Upper lobe of right lung (tissue), 1 donor: ENCODE measurements around the gene RBMS3. TPM values are rescaled to one million over a fixed set of nuclear protein-coding genes. Genes with fewer than 3 reads are reported as not detected.

Source experiments
- ATAC-seq: fragments of 200-7000 bp; cut with Tn5 transposase; one replicate; pipeline ENCODE4 v1.9.1; 2020; ENCODE audit warnings: mild to moderate bottlenecking, moderate library complexity
- DNase-seq: peaks from one replicate; pipeline ENCODE4 v3.0.0-alpha.2; 2020
- H3K27ac ChIP-seq: fragments of 200-600 bp; one replicate; pipeline ENCODE4 v1.8.0; 2022
- H3K27me3 ChIP-seq: fragments of 200-600 bp; one replicate; pipeline ENCODE4 v1.8.0; 2022; ENCODE audit warnings: mild to moderate bottlenecking
- H3K36me3 ChIP-seq: fragments of 200-600 bp; one replicate; pipeline ENCODE4 v1.8.0; 2022
- H3K4me1 ChIP-seq: fragments of 200-600 bp; one replicate; pipeline ENCODE4 v1.8.0; 2022
- H3K4me3 ChIP-seq: fragments of 200-600 bp; one replicate; pipeline ENCODE4 v1.8.0; 2022; ENCODE audit warnings: mild to moderate bottlenecking
- H3K9me3 ChIP-seq: fragments of 200-600 bp; one replicate; pipeline ENCODE4 v1.8.0; 2022
- CTCF ChIP-seq: fragments of 200-600 bp; IDR thresholded peaks from one replicate; pipeline ENCODE4 v1.8.0; 2022; ENCODE audit warnings: antibody characterized with exemption
- intact Hi-C: fragments of 100-400 bp; cut with DNase I; formaldehyde crosslinking; loops from one replicate; pipeline ENCODE4 v1.11.0; 2022
- total RNA-seq: library from RNA; stranded (reverse); fragmentation: NEBNext Ultra II Directional; extraction: Animal tissue kit (Norgen Biotek cat#: 25700); gene quantifications from one replicate; pipeline ENCODE4 v1.2.1, GENCODE V29; 2021
- donor health status: DM: no; HTN: yes; CAD: no; lungs with severe emphysema.

Gene RBMS3
- total RNA-seq, 1 donor from 2014 or later: 85.9 TPM

DNA sequence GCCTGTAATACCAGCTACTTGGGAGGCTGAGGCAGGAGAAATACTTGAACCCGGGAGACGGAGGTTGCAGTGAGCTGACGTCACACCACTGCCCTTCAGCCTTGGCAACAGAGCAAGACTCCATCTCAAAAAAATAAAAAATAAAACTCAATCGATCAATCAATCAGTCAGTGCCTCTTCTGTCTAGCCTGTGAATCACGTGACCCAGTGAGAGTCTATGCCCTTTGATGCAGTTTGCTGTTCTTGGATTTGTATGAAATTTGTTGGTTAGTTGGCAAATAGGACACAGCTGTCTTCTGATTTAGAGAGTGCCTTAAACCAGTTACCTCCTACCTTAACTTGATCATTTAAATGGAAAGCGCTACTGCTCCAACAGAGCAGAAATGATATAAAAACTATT is 3.6 kb upstream of the RBMS3 start:
- ATAC-seq: no peak
- no peak overlapping the region for H3K4me3 ChIP-seq

GRCh38 chr3:29279286-29279685 is 1.6 kb upstream of the RBMS3 start:
- Histone ChIP-seq H3K27ac (peak overlapping the region; percentile 6), H3K27me3 (no peaks in the 10 kb centered on the region), H3K9me3 (no peaks in the 10 kb centered on the region), H3K36me3 (no peaks in the 10 kb centered on the region), H3K4me1 (no peaks in the 10 kb centered on the region), H3K4me3 (peak overlapping the region; percentile 66)
- intact Hi-C loops: no loop called here
- no peak for TF ChIP-seq CTCF
- DNase-seq (no peak), ATAC-seq (no peak)

More for the DNA sequence above, 3.6 kb upstream of the RBMS3 start:
- TF ChIP-seq CTCF: no peak
- no peak overlapping the region for H3K27ac ChIP-seq
- intact Hi-C loops: no loop called here
- no peaks in the 10 kb centered on the region for H3K4me1 ChIP-seq
- H3K9me3 ChIP-seq: no peaks in the 10 kb centered on the region
- no peaks in the 10 kb centered on the region for H3K36me3 ChIP-seq
- no peaks in the 10 kb centered on the region for H3K27me3 ChIP-seq
- no peak for DNase-seq

DNA sequence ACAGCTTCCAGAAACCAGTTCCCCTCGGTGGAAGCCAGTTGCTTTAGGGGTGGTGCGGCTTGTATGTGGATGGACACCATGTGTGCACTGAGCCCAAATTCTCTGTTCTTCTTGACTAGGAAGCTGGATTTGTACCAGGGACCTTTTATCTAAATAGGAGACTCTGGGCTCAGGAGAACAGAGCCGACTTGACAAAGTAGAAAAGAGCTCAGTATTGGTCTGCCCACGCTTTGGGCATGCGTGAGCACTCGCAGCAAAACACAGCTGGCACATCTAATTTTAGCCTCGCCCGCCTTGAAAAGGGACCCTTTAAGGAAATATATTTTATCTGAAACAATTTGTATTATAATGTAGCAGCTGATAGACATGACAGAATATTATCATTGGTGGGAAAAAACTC is 1.1 kb upstream of the RBMS3 start:
- Histone ChIP-seq H3K27ac (peak overlapping the region; percentile 6), H3K4me3 (peak overlapping the region; percentile 66), H3K36me3 (no peaks in the 10 kb centered on the region), H3K9me3 (no peaks in the 10 kb centered on the region), H3K4me1 (no peaks in the 10 kb centered on the region), H3K27me3 (no peaks in the 10 kb centered on the region)
- no peak for DNase-seq
- no peak for ATAC-seq
- intact Hi-C loops: no loop called here
- TF ChIP-seq CTCF: no peak

DNA sequence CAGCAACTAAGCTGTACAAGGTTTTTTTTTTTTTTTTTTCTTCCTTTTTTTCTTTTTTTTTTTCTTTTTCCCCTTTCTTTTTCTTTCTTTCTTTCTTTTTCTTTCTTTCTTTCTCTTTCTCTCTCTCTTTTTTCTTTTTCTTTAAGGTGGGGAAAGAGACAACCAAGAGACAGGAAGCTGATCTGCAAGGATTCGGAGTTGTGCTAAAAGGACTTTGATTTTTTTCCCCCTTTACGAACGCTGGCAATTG is 148 bp downstream of the RBMS3 start:
- Histone ChIP-seq H3K27ac (peak overlapping the region; percentile 84), H3K4me3 (peak overlapping the region; percentile 66)

GRCh38 chr3:29281344-29282241 is 722 bp downstream of the RBMS3 start:
- no peaks in the 10 kb centered on the region for H3K36me3 ChIP-seq
- H3K4me3 ChIP-seq: peak overlapping the region; percentile 66
- no peak for DNase-seq
- H3K27me3 ChIP-seq: no peaks in the 10 kb centered on the region
- ATAC-seq: peak; percentile 20
- TF ChIP-seq CTCF: no peak
- H3K27ac ChIP-seq: peak overlapping the region; percentile 84
- H3K9me3 ChIP-seq: no peaks in the 10 kb centered on the region
- intact Hi-C loops: no loop called here
- no peaks in the 10 kb centered on the region for H3K4me1 ChIP-seq

More for the DNA sequence above, 148 bp downstream of the RBMS3 start:
- H3K9me3 ChIP-seq: no peaks in the 10 kb centered on the region
- H3K4me1 ChIP-seq: no peaks in the 10 kb centered on the region
- intact Hi-C loops: no loop called here
- no peak for TF ChIP-seq CTCF
- ATAC-seq: no peak
- DNase-seq: no peak
- no peaks in the 10 kb centered on the region for H3K36me3 ChIP-seq
- no peaks in the 10 kb centered on the region for H3K27me3 ChIP-seq
